GM19463 (cell line): ENCODE measurements around the gene AGBL3.
"Not testable (repeated sequence)": the region's sequence is repeated elsewhere in the genome, so short reads cannot be mapped to it uniquely, and the experiment has no call there.

ENCODE experiments used
- ATAC-seq: cut with Tn5 transposase; IDR thresholded peaks from one replicate; pipeline ENCODE4 v1.9.1; 2021; ENCODE audit warnings: mild to moderate bottlenecking, moderate library complexity; ENCODE audit not compliant: unreplicated experiment

AGBL3 gene

GRCh38 chr7:135074096-135074495, 87.8 kb downstream of the AGBL3 start:
- no peak for ATAC-seq

DNA sequence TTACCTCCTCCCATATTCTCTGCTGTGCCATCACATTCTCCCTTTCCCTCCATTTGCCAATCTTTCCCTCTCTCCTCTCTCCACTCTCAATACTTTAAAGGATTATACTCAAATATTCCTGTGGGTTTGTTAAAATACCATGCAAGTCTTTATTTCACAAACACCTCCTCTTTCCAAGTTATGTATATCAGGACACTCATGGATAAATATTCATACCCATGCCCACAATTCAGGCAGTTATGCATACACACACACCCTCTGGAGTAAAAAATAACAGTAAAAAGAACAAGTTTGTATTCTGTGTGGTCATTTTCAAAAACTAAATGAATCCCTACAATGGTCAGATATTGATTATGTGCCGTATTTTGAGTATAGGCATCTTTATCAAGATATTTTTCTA, 88.2 kb downstream of the AGBL3 start:
- ATAC-seq = no peak

GRCh38 chr7:135075716-135076115, 89.4 kb downstream of the AGBL3 start:
- no peak for ATAC-seq

DNA sequence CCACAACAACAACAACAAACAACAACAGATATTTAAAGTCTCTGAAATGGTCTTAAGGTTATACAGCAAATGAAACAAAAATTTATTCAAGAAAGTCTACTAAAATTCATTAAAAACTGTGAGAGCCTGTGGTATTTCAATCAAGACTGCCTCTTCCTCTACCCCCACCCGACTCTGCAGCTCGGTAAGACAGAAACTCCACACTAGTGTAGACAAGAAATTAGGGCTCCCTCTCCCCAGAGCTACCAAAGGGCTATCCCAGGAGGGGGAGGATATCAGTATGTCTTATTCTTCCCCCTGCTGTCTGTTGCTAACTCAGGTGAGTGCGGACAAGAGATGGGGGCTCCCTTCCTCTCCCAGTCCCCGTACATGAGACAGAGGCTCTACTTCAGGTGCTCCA, 90.6 kb downstream of the AGBL3 start:
- no peak for ATAC-seq

DNA sequence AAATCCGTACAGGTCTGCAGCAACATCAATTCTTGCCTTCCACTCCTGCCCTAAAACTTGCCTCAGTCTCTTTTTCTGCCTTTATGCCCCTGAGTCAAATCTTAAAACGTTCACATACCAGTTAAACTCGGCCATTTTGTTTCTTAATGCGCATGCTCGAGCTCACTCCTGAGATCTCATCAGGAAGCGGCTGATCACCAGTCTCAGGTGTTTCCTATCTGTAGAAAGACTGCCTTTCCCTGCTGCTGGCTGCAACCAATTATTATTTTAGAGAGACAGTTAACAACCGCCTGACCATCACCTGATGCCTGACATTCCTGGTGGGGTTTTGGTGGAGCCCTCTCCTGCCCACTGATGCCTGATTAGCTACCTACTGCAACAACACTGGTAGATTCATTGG, 91.3 kb downstream of the AGBL3 start:
- no peak for ATAC-seq

- ATAC-seq = no peak
Observed at GRCh38 chr7:135078051-135078450, 91.7 kb downstream of the AGBL3 start.

DNA sequence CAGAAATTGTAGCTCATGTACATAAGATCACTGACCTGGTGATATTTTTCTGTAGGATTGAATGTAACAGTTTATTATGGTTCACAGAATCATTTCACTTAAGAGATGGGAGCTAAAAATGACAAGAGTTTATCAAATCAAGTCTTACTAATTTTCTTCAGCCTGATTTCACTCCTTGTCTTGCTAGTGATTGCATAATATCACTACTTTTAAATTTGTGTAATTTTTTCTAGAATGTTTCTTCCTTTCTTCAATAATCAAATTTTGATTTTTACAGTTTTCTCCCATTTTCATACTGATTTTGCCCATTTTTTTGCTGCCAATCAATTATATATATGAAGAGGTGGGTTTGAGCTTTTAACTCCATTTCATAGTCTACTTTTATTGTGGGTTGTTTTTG, 92.8 kb downstream of the AGBL3 start:
- ATAC-seq = no peak

- ATAC-seq = no peak
Observed at GRCh38 chr7:135083005-135083404, 96.7 kb downstream of the AGBL3 start.

DNA sequence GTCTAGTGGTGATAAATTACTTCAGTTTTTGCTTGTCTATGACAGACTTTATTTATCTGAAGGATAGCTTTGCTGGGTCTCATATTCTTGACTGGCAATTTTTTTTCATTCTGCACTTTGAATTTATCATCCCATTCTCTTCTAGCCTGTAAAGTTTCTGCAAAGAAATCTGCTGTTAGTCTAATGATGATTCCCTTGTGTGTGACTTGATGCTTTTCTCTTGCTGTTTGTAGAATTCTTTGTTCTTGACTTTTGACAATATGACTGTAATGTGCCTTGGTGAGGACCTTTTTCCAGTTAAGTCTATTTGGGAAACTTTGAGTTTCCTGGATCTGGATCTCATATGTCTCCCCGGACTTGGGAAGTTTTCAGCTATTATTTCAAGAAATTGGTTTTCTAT, 102.3 kb downstream of the AGBL3 start:
- no peak for ATAC-seq

DNA sequence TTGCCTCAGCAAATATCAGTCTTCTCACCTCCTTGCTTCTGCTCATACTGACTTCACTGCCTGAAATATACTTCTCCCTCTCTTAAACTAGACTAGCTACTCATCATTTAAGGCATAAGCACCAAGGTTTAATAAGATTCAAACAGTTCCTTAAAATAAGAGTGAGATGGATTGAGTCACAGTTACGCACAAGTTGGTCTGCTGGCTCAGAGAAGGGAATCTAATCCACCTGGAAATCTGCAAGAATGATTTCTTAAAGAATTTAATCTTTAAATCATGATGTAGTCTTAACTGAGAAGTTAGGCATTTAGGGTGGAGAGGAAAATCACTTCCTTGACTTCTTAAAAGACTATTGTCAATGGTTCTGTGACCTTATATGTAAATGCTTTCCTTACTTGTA, 105.4 kb downstream of the AGBL3 start:
- no peak for ATAC-seq

DNA sequence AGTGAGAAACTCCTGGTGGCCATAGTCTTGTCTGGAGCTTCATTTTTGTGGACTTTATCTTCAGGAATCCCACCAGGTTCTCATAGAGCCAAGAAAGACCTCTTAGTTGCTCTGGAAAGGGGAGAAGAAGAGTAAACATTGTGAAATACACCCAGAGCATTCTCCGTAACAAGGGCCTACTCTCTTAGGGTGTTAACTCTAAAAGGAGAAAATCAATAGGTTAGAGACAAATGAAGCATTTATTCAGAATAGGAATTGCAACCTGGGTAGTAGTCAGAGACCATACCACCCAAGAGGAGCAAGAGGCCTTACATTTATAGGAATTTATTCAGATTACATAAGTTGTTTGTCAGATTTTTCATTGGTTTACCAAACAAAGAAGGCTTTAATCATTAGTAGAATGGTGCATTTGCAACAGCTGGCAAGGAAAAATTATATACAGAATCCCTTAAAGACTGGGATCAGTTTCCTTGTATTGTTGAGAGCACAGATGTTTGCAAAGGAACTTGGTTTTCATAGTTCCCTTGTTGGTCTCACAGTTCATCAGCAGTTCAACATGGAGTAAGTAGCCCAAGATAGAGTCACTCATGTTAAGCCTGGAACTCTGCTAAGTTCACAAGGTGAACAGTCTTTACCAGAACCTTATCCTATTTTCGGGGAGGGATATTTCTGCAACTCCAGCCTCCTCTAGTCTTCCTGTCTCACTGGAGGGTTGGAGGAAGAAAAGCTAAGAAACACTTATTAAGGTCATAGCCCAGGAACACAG, 108.3 kb downstream of the AGBL3 start:
- ATAC-seq = no peak

- ATAC-seq = no peak
Observed at GRCh38 chr7:135095450-135095849, 109.1 kb downstream of the AGBL3 start.

DNA sequence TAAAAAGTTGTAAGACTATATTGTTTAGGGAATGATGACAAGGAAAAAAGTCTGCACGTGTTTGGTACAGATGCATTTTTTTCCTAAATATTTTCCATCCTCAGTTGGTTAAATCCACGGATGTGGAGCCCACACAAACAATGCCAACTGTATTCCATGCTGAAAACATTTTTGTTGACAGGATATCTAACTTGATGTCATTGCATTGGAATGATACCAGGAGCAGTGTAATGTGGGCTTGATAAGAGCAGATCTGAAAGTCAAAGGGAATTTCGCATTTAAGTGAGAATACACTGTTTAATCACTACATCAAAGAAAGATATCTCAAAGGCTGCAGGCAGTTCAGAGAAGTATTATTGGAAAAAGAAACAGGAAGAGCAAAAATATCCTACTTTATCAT, 112.1 kb downstream of the AGBL3 start:
- ATAC-seq = no peak

DNA sequence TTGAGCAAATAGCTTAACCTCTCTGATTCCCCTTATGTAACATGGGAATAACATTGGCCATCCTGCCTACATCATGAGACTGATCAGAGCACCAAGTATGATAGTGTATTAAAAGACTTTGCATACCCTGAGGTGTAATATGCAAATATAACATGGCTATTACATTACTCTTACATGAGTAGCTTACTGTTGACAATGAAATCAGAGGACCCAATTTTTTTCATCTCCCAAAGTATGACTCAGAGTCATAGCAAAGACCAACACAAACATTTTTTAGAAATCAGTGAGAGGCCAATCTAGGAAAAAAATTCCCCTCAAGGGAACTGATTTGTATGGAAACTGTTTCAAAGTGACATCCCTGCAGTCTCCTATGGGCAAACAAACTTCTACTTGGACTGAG, 114.5 kb downstream of the AGBL3 start:
- no peak for ATAC-seq

- peak; percentile 100 for ATAC-seq
Observed at GRCh38 chr7:135102372-135102771, 116.1 kb downstream of the AGBL3 start.

DNA sequence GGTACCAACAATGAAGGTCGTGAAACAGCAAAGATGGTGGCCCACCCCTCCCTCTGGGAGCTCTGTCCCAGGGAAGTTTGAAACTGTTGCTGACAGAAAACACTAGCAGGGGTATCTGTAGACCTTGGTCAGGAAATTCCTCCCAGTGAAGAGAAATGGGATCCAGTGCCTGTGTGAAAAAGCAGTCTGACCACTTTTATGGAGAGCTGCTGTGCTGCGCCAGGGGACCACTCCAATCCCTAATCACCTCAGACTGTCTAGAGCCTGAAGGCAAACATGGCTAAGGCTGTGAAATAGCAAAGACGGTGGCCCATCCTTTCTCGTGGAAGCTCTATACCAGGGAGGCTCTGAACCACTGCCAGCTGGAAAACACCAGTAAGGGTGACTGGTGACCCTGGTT, 123.3 kb downstream of the AGBL3 start:
- ATAC-seq = no peak

GRCh38 chr7:135109976-135110375, 123.7 kb downstream of the AGBL3 start:
- ATAC-seq = no peak

GRCh38 chr7:135111379-135111778, 125.1 kb downstream of the AGBL3 start:
- ATAC-seq = no peak

GRCh38 chr7:135114622-135115021, 128.3 kb downstream of the AGBL3 start:
- no peak for ATAC-seq

GRCh38 chr7:135117096-135117495, 130.8 kb downstream of the AGBL3 start:
- ATAC-seq = no peak

- ATAC-seq = no peak
Observed at GRCh38 chr7:135121868-135122267, 135.6 kb downstream of the AGBL3 start.

- not testable (repeated sequence) for ATAC-seq
Observed at GRCh38 chr7:135124631-135125030, 138.3 kb downstream of the AGBL3 start.

- no peak for ATAC-seq
Observed at GRCh38 chr7:135128931-135129330, 142.6 kb downstream of the AGBL3 start.
